Astrocyte of the spinal cord (primary cell): ENCODE measurements around the gene SOX13.

Experiments
- DNase-seq: peaks from one replicate; pipeline ENCODE4 v3.0.0; 2011; ENCODE audit warnings: low read depth, low spot score
- H3K4me3 ChIP-seq: 2 replicates; pipeline ENCODE4 v1.5.1; 2011; ENCODE audit warnings: low read depth, mild to moderate bottlenecking, low read length, moderate library complexity
- CTCF ChIP-seq: IDR thresholded peaks from 2 replicates; pipeline ENCODE4 v1.5.1; 2012; ENCODE audit warnings: low read depth, mild to moderate bottlenecking, low read length, inconsistent platforms
- in situ Hi-C: cut with HindIII; loops from 2 replicates; pipeline ENCODE4 v1.10.0; 2017; ENCODE audit warnings: low sequenced_read_pairs

The SOX13 gene

GRCh38 chr1:204104331-204105130 is 31.6 kb downstream of the SOX13 start:
- H3K4me3 ChIP-seq, result no peak overlapping the region
- no peak for TF ChIP-seq CTCF
- in situ Hi-C loops, result no loop called here
- no peak for DNase-seq

DNA sequence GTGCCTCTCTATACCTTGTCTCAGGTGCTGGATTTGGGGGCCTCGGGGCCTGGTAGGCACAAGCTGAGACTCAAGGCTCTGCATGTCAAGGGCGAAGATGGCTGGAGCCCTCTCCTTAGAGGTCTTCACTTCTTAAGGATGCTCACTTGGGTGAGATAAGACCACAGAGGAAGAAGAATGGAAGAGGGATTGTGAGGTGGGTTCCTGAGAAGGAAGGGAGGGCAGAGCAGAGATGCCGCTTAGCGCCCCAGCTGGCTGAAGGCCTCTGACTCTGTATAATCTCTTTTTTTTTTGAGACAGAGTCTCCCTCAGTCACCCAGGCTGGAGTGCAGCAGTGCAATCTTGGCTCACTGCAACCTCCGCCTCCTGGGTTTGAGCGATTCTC is 32.2 kb downstream of the SOX13 start:
- TF ChIP-seq CTCF, result no peak
- H3K4me3 ChIP-seq, result no peak overlapping the region
- in situ Hi-C loops, result no loop called here
- DNase-seq, result no peak

DNA sequence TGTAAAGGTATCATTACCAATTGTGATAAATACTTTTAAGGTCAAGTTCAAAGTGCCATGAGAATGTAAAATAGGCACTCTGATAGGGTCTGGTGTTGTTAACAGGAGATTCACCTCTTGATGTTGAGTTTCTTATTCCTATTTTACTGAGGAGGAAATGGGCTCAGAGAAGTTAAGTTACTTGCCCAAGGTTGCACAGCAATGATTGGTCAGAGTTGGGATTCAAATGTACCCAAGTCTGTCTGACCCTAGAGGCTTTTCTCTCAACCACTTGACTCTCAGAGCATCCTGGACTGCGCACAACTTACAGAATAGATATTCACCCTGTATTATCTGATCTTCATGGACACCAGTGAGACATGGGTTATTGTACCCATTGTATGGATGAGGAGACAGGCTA is 33.9 kb downstream of the SOX13 start:
- DNase-seq, result no peak
- in situ Hi-C loops, result no loop called here
- no peak overlapping the region for H3K4me3 ChIP-seq
- no peak for TF ChIP-seq CTCF

DNA sequence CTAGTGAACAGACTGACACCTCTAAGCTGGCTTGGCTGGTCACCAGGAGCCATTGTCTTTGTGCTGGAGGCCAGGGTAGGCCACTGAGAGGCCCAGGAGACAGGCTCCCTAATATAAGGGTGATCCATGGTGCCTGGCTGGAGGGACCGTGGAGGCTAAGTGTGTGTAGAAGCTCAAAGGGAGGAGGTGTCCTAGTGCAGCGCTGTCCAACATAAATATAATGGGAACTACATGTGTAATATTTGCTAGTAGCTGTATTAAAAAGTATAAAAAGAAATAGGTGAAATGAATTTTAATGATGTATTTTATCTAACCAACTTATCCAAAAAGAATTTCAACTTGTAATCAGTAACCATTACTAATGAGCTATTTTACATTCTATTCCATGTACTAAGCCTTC is 35.0 kb downstream of the SOX13 start:
- no peak for TF ChIP-seq CTCF
- H3K4me3 ChIP-seq, result no peak overlapping the region
- DNase-seq, result no peak
- in situ Hi-C loops, result no loop called here

DNA sequence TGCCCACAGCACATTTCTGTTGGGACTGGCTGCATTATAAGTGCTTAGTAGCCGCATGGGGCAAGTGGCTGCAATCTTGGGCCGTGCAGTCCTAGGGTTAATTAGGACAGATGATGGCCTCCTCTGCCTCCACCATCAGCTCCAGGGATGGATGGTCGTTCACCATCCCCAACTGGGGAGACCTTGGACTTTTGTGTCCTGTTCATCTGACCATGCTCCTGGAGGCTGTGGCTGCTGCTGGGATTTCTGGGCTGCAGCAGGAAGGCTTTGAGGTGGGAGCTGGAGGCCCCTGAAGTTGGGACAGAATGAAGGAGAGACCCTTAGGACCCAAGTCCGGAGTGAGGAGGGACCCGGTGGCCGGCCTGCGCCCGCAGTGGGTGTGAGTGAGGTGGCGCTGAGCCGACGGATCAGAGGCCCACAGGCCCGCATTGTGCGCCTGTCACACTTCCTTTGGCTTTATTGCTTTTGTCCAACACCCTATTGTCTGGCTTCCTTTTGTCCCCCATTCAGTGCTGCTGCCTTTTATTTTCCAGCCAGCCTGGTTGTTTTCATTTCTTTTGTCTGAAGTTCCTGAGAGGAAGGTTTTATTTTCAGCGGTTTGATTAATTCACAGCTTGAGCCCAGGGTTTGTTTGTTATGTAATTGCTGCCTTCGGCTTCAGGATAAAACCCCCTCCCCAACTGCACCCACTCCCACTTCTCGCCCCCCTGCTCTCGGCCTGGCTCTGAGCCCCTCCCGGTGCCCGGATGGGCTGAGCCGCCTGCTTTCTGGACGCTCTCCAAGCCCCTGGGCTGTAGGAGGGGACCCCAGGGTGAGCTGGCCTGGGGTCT is 35.6 kb downstream of the SOX13 start:
- no peak for DNase-seq
- TF ChIP-seq CTCF, result no peak
- in situ Hi-C loops, result no loop called here
- no peak overlapping the region for H3K4me3 ChIP-seq

- TF ChIP-seq CTCF, result no peak
- DNase-seq, result no peak
- H3K4me3 ChIP-seq, result no peak overlapping the region
- in situ Hi-C loops, result no loop called here
Measured at GRCh38 chr1:204110894-204111633, 38.1 kb downstream of the SOX13 start.
